Stomach (tissue), 9 donors: ENCODE results near the gene UBE2C. TPM values are rescaled to one million over a fixed set of nuclear protein-coding genes. Genes with fewer than 3 reads are reported as not detected.

Source experiments
- DNase-seq, 2 donors: peaks; one replicate each; pipeline versions ENCODE4 v3.0.0 to v3.0.0-alpha.2; 2013 to 2019
- H3K27ac ChIP-seq, 5 donors: fragments of 200-600 bp in 4 of 5; sonication (generic) in 4 of 5; one replicate each; pipeline ENCODE4 v1.5.1; 2013 to 2019; ENCODE audit warnings: mild to moderate bottlenecking in 1 of 5, moderate library complexity in 1 of 5
- H3K27me3 ChIP-seq, 3 donors: fragments of 200-600 bp; sonication (generic); one replicate each; pipeline ENCODE4 v1.5.1; 2017 to 2019; ENCODE audit warnings: mixed run types in 1 of 3
- H3K36me3 ChIP-seq, 4 donors: fragments of 200-600 bp; sonication (generic); 1 replicate in 3 of 4; 2 replicates in 1 of 4; pipeline ENCODE4 v1.5.1; 2016 to 2019
- H3K4me1 ChIP-seq, 4 donors: fragments of 200-600 bp; sonication (generic); one replicate each; pipeline ENCODE4 v1.5.1; 2016 to 2019
- H3K4me3 ChIP-seq, 4 donors: fragments of 200-600 bp; sonication (generic) in 3 of 4; one replicate each; pipeline ENCODE4 v1.5.1; 2016 to 2019; ENCODE audit warnings: mild to moderate bottlenecking in 1 of 4
- H3K9me3 ChIP-seq, 4 donors: fragments of 200-600 bp; sonication (generic); one replicate each; pipeline ENCODE4 v1.5.1; 2016 to 2019
- EP300 ChIP-seq: sonication (generic); formaldehyde crosslinking; IDR thresholded peaks from one replicate; pipeline ENCODE4 v1.6.1; 2017; ENCODE audit warnings: antibody characterized with exemption
- POLR2A ChIP-seq, 4 donors: fragments of 450-650 bp; IDR thresholded peaks; one replicate each; pipeline ENCODE4 v1.6.1; 2016; ENCODE audit warnings: antibody characterized with exemption in 4 of 4, control low read depth in 2 of 4, mild to moderate bottlenecking in 1 of 4, moderate library complexity in 1 of 4
- POLR2AphosphoS5 ChIP-seq, 3 donors: sonication (generic); formaldehyde crosslinking; IDR thresholded peaks; one replicate each; pipeline ENCODE4 v1.6.1; 2016; ENCODE audit warnings: antibody characterized with exemption in 3 of 3
- WGBS, 5 donors: extraction: QIAGEN DNeasy Blood & Tissue Kit in 3 of 5; methylation state at CpG; one replicate each; pipeline versions ENCODE4 v1.1.5 to v1.1.7; 2013 to 2018; 5-methylcytosine and 5-hydroxymethylcytosine counted together
- intact Hi-C: fragments of 100-400 bp; cut with DNase I; formaldehyde crosslinking; loops from one replicate; pipeline ENCODE4 v1.15.1; 2023; ENCODE audit warnings: low total_unique reads
- polyA plus RNA-seq, 3 donors: library from polyadenylated mRNA; stranded (reverse); fragments of 200-250 nt; gene quantifications; one replicate each; pipeline ENCODE4 v1.2.3, GENCODE V29; 2013
- total RNA-seq, 5 donors: library from RNA; depleted of rRNA; stranded (reverse); fragments of >200 nt; gene quantifications; one replicate each; pipeline versions ENCODE4 v1.1.0 to v1.2.3, GENCODE V29; 2014 to 2016
- TF ChIP-seq, protein P1 (sequence below), 7 experiments: fragments of 450-650 bp in 4 of 7; fragments of 200-600 bp in 3 of 7; sonication (generic) in 3 of 7; IDR thresholded peaks; one replicate each; pipeline ENCODE4 v1.5.1; 2016 to 2019; ENCODE audit warnings: antibody characterized with exemption in 7 of 7, control low read depth in 2 of 7, mild to moderate bottlenecking in 1 of 7
- donor health status: healthy with polysubstance abuse.
- donor health status: Bipolar disorder and iron deficiency.
- donor health status: healthy.

UBE2C gene
- total and polyA plus RNA-seq, 8 donors = 10.5 to 72.2 (median 14.6) TPM; not detected in 1

DNA sequence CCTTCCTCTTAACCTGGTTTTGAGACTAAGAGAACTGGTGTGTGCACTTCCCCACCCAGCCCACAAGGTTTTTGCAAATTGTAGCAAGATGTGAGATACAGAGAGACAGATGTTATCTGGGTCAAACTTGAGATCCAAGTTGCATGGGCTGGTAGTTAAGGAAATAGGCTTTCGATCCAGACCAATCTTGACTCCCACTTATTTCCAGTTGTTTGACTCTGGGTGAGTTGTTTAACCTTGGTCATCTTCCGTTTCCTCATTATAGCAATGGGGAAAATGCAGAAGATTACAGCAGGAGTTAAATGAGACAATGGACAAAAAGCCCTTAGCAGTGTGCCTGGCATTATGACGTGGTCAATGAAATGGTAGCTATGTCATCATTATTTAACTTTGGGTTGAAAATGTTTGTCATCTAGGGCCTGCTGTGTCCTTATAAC lies 22.9 kb downstream of the UBE2C start:
- 47 to 64% (median 62%) methylated on average over 3 of the region's 3 CpGs for WGBS, 5 donors
- intact Hi-C loops = no loop called here
- Histone ChIP-seq H3K4me1 (peaks cover 26 to 65% (median 47%) of the 10 kb centered on the region in 4 donors), H3K4me3 (peak overlapping the region; percentile 16 to 81 (median 73)), H3K27me3 (no peaks in the 10 kb centered on the region), H3K27ac (peak overlapping the region in 4 of 5 donors; percentile 59 to 97 (median 95)), H3K9me3 (no peaks in the 10 kb centered on the region), H3K36me3 (peaks cover 5 to 32% (median 12%) of the 10 kb centered on the region in 4 donors)
- no peak for TF ChIP-seq POLR2A (IDR thresholded peaks at IDR 0.05)
- TF ChIP-seq EP300 = no peak
- TF ChIP-seq POLR2AphosphoS5 (IDR thresholded peaks at IDR 0.05) = no peak
- TF ChIP-seq, protein P1, sequence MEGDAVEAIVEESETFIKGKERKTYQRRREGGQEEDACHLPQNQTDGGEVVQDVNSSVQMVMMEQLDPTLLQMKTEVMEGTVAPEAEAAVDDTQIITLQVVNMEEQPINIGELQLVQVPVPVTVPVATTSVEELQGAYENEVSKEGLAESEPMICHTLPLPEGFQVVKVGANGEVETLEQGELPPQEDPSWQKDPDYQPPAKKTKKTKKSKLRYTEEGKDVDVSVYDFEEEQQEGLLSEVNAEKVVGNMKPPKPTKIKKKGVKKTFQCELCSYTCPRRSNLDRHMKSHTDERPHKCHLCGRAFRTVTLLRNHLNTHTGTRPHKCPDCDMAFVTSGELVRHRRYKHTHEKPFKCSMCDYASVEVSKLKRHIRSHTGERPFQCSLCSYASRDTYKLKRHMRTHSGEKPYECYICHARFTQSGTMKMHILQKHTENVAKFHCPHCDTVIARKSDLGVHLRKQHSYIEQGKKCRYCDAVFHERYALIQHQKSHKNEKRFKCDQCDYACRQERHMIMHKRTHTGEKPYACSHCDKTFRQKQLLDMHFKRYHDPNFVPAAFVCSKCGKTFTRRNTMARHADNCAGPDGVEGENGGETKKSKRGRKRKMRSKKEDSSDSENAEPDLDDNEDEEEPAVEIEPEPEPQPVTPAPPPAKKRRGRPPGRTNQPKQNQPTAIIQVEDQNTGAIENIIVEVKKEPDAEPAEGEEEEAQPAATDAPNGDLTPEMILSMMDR (IDR thresholded peaks at IDR 0.05) = no peak
- DNase-seq = no peak

DNA sequence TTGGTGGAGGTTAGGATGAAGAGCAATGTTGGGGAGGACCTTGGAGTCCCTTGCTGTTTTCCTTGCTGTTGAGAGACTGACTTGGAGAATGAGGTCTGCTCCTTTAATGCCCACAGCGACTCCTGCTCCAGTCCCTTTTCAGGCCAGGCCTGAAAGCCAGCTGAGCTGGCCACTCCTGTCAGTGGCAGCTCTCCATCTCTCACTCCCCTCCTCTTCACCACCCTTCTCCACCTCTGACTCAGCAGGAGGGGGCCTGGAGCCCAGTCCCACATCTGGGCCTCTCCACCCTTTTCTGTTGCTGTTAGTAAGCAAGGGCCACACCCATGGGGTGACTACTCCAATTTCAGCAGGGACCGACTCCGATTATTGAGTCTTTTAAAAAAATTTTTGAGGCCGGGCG lies 23.4 kb downstream of the UBE2C start:
- WGBS, 5 donors = 72 to 89% (median 87%) methylated on average over 5 of the region's 5 CpGs
- no peak for TF ChIP-seq EP300
- no peak for TF ChIP-seq POLR2AphosphoS5 (IDR thresholded peaks at IDR 0.05)
- TF ChIP-seq, protein P1 (IDR thresholded peaks at IDR 0.05) = no peak
- TF ChIP-seq POLR2A (IDR thresholded peaks at IDR 0.05) = no peak
- H3K27ac ChIP-seq = peak overlapping the region in 4 of 5 donors; percentile 59 to 97 (median 95)
- H3K27me3 ChIP-seq = no peaks in the 10 kb centered on the region
- peaks cover 26 to 69% (median 50%) of the 10 kb centered on the region in 4 donors for H3K4me1 ChIP-seq
- peak overlapping the region in 3 of 4 donors; percentile 16 to 81 (median 77) for H3K4me3 ChIP-seq
- peaks cover 9 to 37% (median 17%) of the 10 kb centered on the region in 4 donors for H3K36me3 ChIP-seq
- no peaks in the 10 kb centered on the region for H3K9me3 ChIP-seq
- no peak for DNase-seq
- intact Hi-C loops = no loop called here

DNA sequence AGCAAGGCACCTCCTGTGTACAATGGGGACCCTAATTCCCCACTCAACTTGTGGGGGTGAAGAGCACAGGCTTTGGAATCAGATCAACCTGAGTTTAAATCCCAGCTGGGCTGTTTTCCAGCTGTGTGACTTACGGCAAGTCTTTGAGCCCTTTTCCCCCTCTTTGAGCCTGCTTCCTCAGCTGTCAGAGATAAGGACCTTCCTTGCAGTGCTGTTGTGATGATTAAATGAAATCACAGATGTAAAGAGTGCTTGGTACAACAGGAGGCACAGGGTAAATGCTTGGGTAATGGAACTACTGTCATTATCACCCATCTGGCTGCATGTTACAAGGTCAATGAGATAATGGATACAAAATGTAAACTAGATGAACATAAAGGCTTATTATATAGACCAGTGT lies 24.4 kb downstream of the UBE2C start:
- Histone ChIP-seq H3K27ac (peak overlapping the region in 3 of 5 donors; percentile 20 to 96 (median 94)), H3K27me3 (no peaks in the 10 kb centered on the region), H3K9me3 (no peaks in the 10 kb centered on the region), H3K36me3 (peaks cover 19 to 47% (median 26%) of the 10 kb centered on the region in 4 donors), H3K4me3 (peak overlapping the region in 1 of 4 donors; percentile 19), H3K4me1 (peaks cover 26 to 74% (median 55%) of the 10 kb centered on the region in 4 donors)
- TF ChIP-seq EP300 (no peak), POLR2A (IDR thresholded peaks at IDR 0.05) (no peak), POLR2AphosphoS5 (IDR thresholded peaks at IDR 0.05) (no peak)
- TF ChIP-seq, protein P1 (IDR thresholded peaks at IDR 0.05) = no peak
- intact Hi-C loops = no loop called here
- DNase-seq = no peak
- 0 to 40% (median 22%) methylated on average over 1 of the region's 1 CpG for WGBS, 5 donors

DNA sequence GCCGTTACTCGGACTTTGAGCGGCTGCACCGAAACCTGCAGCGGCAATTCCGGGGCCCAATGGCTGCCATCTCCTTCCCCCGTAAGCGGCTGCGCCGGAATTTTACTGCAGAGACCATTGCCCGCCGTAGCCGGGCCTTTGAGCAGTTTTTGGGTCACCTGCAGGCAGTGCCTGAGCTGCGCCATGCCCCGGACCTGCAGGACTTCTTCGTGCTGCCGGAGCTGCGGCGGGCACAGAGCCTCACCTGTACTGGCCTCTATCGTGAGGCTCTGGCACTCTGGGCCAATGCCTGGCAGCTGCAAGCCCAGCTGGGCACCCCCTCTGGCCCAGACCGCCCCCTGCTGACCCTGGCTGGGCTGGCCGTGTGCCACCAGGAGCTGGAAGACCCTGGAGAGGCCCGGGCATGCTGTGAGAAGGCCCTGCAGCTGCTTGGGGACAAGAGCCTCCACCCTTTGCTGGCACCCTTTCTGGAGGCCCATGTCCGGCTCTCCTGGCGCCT lies 28.3 kb downstream of the UBE2C start:
- 84 to 91% (median 91%) methylated on average over 8 to 25 of the region's 25 CpGs for WGBS, 5 donors
- TF ChIP-seq POLR2A (IDR thresholded peaks at IDR 0.05) (no peak), EP300 (no peak), POLR2AphosphoS5 (IDR thresholded peaks at IDR 0.05) (no peak)
- TF ChIP-seq, protein P1 (IDR thresholded peaks at IDR 0.05) = no peak
- no peak overlapping the region for H3K4me3 ChIP-seq
- intact Hi-C loops = no loop called here
- peaks cover 46 to 86% (median 65%) of the 10 kb centered on the region in 4 donors for H3K36me3 ChIP-seq
- peak overlapping the region in 1 of 5 donors; percentile 5 for H3K27ac ChIP-seq
- peaks cover under 1 to 61% (median 31%) of the 10 kb centered on the region in 4 donors for H3K4me1 ChIP-seq
- no peaks in the 10 kb centered on the region for H3K9me3 ChIP-seq
- H3K27me3 ChIP-seq = no peaks in the 10 kb centered on the region
- DNase-seq = no peak
